NCI-H1092 treated with DMSO at 0.1 percent for 48 hours (cell line): ENCODE data around the gene CLRN3.

ENCODE experiments used
- DNase-seq: peaks from one replicate; lab custom pipeline; 2025; lab: John Stamatoyannopoulos, UW

The CLRN3 gene

DNA sequence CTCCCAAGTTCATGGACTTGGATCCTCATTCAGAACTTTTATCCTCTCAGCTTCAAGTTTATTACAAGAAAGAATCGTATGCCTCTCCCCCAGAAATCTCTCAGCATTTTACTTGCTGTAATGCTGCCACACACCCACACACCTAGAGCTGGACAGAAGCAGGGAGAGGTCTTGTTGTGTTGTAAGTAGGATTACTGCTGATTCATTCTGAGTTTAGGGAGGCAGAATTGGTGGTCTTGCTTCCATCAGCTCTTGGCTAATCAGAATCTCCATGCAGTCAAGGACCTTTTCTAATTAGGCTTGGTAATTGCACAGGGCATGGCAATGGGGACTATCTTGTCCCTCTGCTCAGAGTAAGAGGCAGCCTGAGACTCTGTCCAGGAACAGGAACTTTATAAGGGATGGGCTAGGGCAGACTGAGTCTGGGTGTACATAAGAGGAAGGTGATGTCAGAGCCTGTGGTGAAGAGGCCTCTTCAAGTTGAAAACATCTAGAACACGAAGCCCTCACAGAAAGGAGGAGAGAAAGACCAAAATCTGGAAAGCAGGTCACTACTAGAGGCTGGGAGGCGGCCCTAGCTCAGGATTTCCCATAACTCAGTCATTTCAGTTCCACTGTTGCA is 7.1 kb upstream of the CLRN3 start:
- no peak for DNase-seq

GRCh38 chr10:127897177-127897576 is 4.4 kb upstream of the CLRN3 start:
- DNase-seq: no peak

- DNase-seq: no peak
Observed at GRCh38 chr10:127896590-127896989, 3.8 kb upstream of the CLRN3 start.

- no peak for DNase-seq
Observed at GRCh38 chr10:127894146-127894545, 1.4 kb upstream of the CLRN3 start.

- no peak for DNase-seq
Observed at GRCh38 chr10:127890832-127891334, 1.9 kb downstream of the CLRN3 start.

- DNase-seq: no peak
Observed at GRCh38 chr10:127890216-127890615, 2.5 kb downstream of the CLRN3 start.

- DNase-seq: no peak
Observed at GRCh38 chr10:127889605-127890195, 3.0 kb downstream of the CLRN3 start.

DNA sequence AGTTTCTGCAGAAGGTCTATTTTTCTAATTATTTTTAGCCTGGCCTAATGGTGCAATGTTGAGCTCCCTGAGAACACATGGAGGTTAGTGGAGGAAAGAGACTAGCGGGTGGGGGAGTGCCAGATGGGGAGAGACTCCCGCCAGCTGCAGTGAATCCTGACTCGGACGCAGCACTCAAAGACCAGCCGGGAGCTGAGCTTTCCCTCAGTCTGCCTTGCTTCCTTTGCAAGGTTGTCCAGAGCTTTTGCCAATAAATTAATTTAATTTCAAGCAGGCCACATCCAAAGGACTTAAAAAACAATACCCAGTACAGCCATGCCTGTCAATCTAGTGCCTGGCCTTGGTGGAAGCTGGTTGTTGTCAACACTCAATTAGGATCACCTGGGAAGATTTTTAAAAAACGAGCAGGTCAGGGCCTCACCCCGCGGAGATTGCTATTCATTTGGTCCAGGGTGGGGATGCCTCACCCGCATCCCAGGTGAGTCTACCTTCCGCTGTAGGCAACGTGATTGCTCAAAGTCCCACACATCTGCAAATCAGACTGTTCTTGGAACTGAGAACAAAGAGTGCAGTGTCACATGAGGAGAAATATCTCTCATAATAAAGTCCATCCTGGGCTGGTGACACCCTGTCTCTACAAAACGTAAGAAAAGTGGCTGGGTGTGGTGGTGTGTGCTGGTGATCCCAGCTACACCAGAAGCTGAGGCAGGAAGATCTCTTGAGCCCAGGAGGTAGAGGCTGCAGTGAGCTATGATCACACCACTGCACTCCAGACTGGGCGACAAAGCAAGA is 4.0 kb downstream of the CLRN3 start:
- DNase-seq: no peak

GRCh38 chr10:127887541-127888415 is 5.0 kb downstream of the CLRN3 start:
- no peak for DNase-seq

DNA sequence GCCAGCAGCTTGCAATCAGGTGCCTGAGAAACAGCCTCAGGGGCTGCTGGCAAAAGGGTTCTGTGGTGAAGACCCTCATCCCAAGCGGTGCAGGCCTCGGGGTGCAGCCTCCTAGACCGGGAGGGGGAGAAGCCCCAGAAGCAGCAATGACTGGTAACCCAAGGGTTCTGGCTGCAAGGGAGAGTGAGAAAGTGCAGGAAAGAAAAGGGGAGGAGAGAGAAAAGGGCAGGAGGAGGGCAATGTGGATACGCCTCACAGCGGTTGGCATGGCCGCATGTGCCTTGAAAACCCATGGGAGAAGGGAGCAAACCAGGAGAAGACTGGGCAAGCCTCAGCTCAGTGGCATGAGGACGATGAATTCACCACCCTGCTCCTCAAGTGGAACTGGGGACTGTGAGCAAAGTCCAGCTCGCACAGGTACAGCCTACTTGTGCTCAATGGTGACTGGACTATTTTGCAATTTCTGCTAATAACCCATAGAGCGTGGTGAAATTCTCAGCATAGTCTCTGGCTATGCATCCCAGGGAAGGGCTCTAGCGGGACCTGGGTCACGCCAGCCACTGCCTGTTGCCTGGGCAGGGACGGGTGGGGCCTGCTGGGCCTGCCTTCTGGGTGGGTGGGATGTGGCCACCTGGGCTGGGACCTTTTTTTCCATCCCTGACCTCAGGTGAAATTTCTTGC is 6.2 kb downstream of the CLRN3 start:
- DNase-seq: no peak

- no peak for DNase-seq
Observed at GRCh38 chr10:127884501-127884900, 8.2 kb downstream of the CLRN3 start.

GRCh38 chr10:127883516-127883915 is 9.2 kb downstream of the CLRN3 start:
- no peak for DNase-seq

DNA sequence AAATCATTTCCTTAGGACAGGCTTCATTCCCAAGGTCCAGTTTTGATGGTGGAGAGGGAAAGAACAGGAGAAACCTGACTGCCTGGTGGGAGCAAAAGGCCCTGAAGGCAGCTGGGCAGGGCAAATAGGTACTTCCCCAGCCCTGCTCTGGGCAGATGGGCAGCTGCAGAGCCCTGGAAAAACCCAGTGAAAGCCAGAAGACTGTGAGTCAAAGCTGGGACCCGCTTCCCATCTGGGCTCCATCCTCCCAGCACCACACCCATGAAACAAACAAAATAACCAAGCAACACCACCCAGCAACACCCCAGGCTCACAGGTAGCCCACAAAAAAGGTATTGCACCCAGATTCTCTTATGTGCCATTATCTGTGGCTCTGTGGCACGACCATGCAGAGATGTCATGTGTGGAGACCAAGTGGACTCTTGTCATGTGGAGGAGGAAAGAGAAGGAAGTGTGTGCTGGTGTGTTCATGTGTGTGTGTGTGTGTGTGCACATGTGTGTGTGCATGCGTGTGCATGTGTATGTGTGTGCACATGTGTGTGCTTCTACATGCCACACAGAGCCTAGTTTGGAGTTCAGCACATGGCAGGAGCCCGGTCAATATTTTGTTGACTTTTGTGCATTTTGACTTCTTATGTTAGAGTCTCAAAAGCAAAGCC is 9.8 kb downstream of the CLRN3 start:
- no peak for DNase-seq

- no peak for DNase-seq
Observed at GRCh38 chr10:127882391-127882790, 10.3 kb downstream of the CLRN3 start.

- no peak for DNase-seq
Observed at GRCh38 chr10:127881262-127881661, 11.5 kb downstream of the CLRN3 start.

DNA sequence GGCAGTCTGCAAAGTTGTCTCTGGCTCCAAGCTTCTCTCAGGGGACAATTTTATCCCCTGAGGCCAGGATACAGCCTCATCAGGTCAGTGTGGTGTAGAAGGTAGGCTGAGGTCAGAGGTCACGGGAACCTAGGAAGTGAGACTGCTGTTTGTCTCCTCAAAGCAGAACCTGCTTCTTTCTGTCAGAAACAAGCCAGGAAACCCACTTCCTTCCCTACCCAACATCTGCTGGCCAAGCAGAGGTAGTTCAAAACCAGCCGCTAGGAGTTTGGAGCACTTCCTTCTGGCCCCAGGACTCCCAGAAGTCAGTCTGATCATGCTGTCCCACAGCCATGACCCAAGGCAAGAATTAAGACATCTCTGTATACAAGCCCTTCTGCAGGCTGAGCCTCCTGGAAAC is 12.2 kb downstream of the CLRN3 start:
- DNase-seq: no peak

GRCh38 chr10:127878475-127879055 is 14.2 kb downstream of the CLRN3 start:
- DNase-seq: no peak

DNA sequence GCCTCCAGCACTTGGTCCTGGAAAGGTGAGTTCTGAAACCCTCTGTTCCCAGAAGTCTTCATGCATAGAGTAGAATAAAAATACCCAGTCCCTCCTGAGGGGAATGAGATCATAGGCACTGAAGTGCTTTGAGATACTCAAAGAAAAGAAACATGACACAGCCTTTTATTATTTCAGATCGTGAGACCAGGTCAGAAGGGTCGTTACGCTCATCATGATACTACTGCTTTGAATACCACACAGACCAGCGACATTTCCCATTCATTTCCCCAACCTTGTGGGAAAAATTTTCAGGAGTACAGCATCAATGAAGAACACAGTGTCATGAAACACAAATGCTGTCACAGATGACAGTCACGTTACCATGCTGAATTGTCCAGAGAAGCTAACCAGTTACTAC is 15.0 kb downstream of the CLRN3 start:
- DNase-seq: no peak

DNA sequence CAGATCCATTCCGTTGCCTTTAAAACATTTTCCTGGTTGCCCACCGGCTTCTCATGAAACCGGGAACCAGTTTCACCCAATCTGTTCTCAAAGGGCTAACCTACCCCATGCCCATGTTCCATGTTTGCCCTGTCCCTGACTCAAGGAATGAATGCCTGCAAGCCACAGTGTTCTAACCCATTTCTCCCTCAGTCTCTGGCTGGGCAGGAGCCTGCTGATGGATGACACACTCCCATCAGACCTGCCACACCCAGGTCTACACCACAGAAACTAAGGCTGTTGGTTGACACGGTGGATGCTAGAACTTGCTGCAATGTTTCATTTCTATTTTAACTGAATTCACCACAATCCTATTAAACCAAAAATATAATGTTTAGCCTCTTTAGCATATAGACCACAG is 15.6 kb downstream of the CLRN3 start:
- DNase-seq: no peak

GRCh38 chr10:127875916-127876315 is 16.8 kb downstream of the CLRN3 start:
- no peak for DNase-seq

GRCh38 chr10:127875449-127875765 is 17.3 kb downstream of the CLRN3 start:
- no peak for DNase-seq
